Activated naive CD8-positive, alpha-beta T cell treated with anti-CD3 and anti-CD28 coated beads for 36 hours (primary cell): ENCODE data around the gene CTSA. TPM values are rescaled to one million over a fixed set of nuclear protein-coding genes. Genes with fewer than 3 reads are reported as not detected.
"Not testable (repeated sequence)": the region's sequence is repeated elsewhere in the genome, so short reads cannot be mapped to it uniquely, and the experiment has no call there.

ENCODE experiments used
- DNase-seq: peaks from one replicate; pipeline ENCODE4 v3.0.0; 2021
- H3K27ac Mint-ChIP-seq: one replicate; pipeline ENCODE4 v1.8.0; 2022; ENCODE audit warnings: mild to moderate bottlenecking, moderate library complexity, mixed read lengths
- H3K27me3 Mint-ChIP-seq: one replicate; pipeline ENCODE4 v1.8.0; 2022; ENCODE audit warnings: mild to moderate bottlenecking, mixed read lengths
- H3K36me3 Mint-ChIP-seq: one replicate; pipeline ENCODE4 v1.8.0; 2021; ENCODE audit warnings: mild to moderate bottlenecking, mixed read lengths
- H3K4me1 Mint-ChIP-seq: one replicate; pipeline ENCODE4 v1.8.0; 2021; ENCODE audit warnings: mixed read lengths
- H3K4me3 Mint-ChIP-seq: one replicate; pipeline ENCODE4 v1.8.0; 2022; ENCODE audit warnings: mild to moderate bottlenecking, moderate library complexity, mixed read lengths
- H3K9me3 Mint-ChIP-seq: one replicate; pipeline ENCODE4 v1.8.0; 2022; ENCODE audit warnings: mixed read lengths
- total RNA-seq, 2 experiments: library from RNA; stranded (reverse); gene quantifications; one replicate each; pipeline ENCODE4 v1.2.3, GENCODE V29; 2021

The CTSA gene
- total RNA-seq, 2 experiments from 2014 or later: 45.2 to 45.7 TPM

- DNase-seq: no peak
- Mint-ChIP-seq H3K9me3 (no peaks in the 10 kb centered on the region), H3K27me3 (no peaks in the 10 kb centered on the region), H3K4me3 (no peak overlapping the region), H3K27ac (no peak overlapping the region), H3K4me1 (peaks cover under 1% of the 10 kb centered on the region), H3K36me3 (peaks cover 2% of the 10 kb centered on the region)
These were observed 8.1 kb downstream of the CTSA start for GRCh38 chr20:45899046-45899835.

DNA sequence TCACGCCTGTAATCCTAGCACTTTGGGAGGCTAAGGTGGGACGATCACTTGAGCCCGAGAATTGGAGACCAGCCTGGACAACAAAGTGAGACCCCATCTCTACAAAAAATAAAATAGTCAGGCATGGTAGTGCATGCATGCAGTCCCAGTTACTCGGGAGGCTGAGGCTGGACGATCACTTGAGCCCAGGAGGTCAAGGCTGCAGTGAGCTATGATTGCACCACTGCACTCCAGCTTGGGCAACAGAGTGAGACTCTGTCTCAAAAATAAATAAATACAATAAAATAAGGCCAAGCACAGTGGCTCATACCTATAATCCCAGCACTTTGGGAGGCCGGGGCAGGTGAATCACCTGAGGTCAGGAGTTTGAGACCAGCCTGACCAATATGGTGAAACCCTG, 10.2 kb downstream of the CTSA start:
- not testable (repeated sequence) for H3K4me3 Mint-ChIP-seq, H3K27me3 Mint-ChIP-seq, DNase-seq, H3K36me3 Mint-ChIP-seq, H3K27ac Mint-ChIP-seq, H3K9me3 Mint-ChIP-seq, H3K4me1 Mint-ChIP-seq

DNA sequence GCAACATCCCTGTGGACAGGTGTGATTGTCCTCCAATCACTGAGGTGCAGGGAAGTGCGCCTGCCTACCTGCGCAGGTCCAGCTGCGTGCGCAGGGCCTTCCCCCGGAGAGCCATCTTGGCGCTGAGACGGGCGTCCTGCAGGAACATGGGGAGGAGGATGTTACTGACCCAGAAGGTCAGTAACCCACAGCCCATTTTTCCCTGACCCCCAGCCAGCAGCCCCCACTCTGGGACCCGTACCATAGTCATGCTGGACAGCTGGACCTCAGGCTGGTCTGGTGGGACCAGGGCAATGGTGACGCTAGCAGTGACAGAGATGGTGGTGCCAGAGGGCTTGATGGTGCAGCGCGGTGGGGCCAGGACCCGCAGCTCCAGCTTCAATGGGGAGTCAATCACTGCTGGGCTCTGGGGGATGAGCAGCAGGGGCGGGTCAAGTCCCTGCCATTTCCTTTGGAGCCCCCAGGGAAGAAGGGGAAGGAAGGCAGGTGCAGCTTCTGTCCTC, 11.1 kb downstream of the CTSA start:
- Mint-ChIP-seq H3K27me3 (no peaks in the 10 kb centered on the region), H3K4me1 (no peaks in the 10 kb centered on the region), H3K36me3 (no peaks in the 10 kb centered on the region), H3K27ac (no peak overlapping the region), H3K9me3 (no peaks in the 10 kb centered on the region), H3K4me3 (no peak overlapping the region)
- no peak for DNase-seq

- Mint-ChIP-seq H3K27me3 (no peaks in the 10 kb centered on the region), H3K36me3 (no peaks in the 10 kb centered on the region), H3K4me1 (no peaks in the 10 kb centered on the region), H3K4me3 (no peak overlapping the region), H3K27ac (no peak overlapping the region), H3K9me3 (no peaks in the 10 kb centered on the region)
- no peak for DNase-seq
These were observed 13.7 kb downstream of the CTSA start for GRCh38 chr20:45904583-45905504.

DNA sequence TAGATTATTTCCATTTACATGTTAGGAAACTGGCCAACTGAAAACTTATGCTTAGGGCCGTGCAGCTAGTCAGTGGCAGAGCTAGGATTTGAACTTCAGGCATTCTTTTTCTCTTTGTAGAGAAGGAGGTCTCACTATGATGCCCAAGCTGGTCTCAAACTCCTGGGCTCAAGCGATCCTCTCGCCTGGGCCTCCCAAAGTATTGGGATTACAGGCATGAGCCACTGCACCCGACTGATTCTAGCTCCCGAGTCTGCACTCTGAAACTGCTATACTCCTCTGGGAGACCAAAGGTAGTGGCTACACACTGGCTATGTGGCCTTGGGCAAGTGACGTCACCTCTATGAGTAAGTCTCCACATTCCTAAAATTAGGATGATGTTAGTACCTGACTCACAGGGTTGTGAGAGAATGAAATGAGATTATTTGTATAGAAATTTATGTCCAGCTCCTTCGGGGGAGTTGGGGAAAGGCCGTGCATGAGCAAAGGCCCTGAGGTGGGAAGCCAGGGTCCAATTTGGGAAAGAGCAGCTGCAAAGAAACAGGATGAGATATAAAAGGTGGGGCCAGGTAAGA, 14.5 kb downstream of the CTSA start:
- H3K27me3 Mint-ChIP-seq: no peaks in the 10 kb centered on the region
- H3K4me1 Mint-ChIP-seq: peaks cover 1% of the 10 kb centered on the region
- H3K36me3 Mint-ChIP-seq: no peaks in the 10 kb centered on the region
- no peaks in the 10 kb centered on the region for H3K9me3 Mint-ChIP-seq
- DNase-seq: no peak
- no peak overlapping the region for H3K27ac Mint-ChIP-seq
- H3K4me3 Mint-ChIP-seq: no peak overlapping the region

DNA sequence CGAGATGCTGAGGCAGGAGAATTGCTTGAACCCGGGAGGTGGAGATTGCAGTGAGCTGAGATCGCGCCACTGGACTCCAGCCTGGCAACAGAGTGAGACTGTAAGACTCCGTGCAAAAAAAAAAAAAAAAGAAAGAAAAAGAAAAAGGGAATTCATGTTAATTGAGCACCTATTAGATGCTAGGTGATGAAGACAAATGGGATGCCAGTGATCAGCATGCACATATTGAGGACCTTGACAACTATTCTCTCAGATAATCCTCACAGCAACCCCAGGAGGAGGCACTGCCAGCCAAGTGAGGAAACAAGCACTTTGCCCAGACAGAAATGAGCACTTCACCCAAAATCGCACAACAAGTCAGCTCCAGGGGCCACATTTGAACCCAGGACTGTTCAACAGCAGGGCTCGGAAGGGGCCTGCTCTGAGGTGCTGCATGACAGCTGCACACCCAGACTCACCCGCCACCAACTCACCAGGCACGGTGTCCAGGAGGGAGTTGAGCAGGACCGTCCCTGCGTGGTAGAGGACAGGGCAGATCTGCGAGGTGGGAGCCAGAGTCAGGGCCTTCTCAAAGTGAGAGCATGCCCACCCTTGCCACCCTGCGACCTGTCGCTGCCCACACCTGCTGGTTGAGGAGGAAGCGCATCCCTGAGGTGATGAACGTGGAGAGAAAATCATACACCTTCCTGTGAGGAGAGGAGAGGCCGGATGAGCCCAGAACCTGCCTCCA, 16.2 kb downstream of the CTSA start:
- no peak for DNase-seq
- H3K4me1 Mint-ChIP-seq: peaks cover 12% of the 10 kb centered on the region
- no peak overlapping the region for H3K27ac Mint-ChIP-seq
- no peak overlapping the region for H3K4me3 Mint-ChIP-seq
- H3K36me3 Mint-ChIP-seq: no peaks in the 10 kb centered on the region
- H3K9me3 Mint-ChIP-seq: no peaks in the 10 kb centered on the region
- H3K27me3 Mint-ChIP-seq: peaks cover 4% of the 10 kb centered on the region

GRCh38 chr20:45908084-45908483, 16.9 kb downstream of the CTSA start:
- no peak overlapping the region for H3K4me3 Mint-ChIP-seq
- H3K9me3 Mint-ChIP-seq: no peaks in the 10 kb centered on the region
- H3K27me3 Mint-ChIP-seq: peaks cover 8% of the 10 kb centered on the region
- no peak for DNase-seq
- H3K4me1 Mint-ChIP-seq: peaks cover 14% of the 10 kb centered on the region
- H3K27ac Mint-ChIP-seq: no peak overlapping the region
- no peaks in the 10 kb centered on the region for H3K36me3 Mint-ChIP-seq

- H3K9me3 Mint-ChIP-seq: no peaks in the 10 kb centered on the region
- DNase-seq: no peak
- H3K27me3 Mint-ChIP-seq: peaks cover 13% of the 10 kb centered on the region
- no peaks in the 10 kb centered on the region for H3K36me3 Mint-ChIP-seq
- peaks cover 14% of the 10 kb centered on the region for H3K4me1 Mint-ChIP-seq
- H3K27ac Mint-ChIP-seq: no peak overlapping the region
- no peak overlapping the region for H3K4me3 Mint-ChIP-seq
These were observed 18.2 kb downstream of the CTSA start for GRCh38 chr20:45909336-45909808.

- H3K4me3 Mint-ChIP-seq: peak overlapping the region; percentile 70
These were observed 18.9 kb downstream of the CTSA start for GRCh38 chr20:45909817-45910669.

DNA sequence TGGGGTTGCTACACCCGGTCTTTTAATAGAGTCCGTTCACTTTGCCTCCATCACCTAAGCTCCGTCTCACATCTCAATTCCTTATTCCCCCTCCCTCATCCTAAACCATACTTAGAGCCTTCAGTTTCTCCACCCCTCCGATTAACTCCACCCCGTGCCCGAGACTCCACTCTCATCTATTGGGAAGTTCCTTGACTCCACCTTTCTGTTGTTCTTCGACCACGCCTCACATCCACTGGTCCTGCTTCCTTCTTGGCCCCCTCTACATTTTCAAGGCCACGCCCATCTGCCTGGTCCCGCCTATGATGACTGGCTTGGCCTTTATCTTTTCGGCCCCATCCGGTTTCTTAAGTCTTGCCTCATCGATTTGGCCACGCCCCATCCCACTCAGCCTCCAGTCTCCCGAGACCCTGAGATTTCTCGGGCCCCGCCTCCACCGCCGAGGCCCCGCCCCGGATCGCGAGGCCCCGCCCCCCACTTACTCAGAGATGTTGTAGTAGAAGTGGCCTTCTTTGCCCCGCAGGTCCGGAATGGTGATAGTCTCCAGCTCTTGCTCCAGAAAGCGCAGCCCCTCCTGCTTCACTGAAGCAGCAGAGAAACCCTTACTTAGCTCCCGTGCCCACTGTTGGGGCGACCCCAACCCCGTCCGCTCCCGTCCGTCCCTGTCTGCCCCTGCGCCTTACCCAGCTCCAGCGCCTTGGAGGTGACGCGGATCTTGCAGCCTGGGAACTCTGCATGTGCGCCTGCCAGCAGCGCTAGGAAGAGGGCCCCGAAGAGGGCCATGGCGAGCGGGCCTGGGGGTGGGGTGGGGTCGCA, 19.7 kb downstream of the CTSA start:
- Mint-ChIP-seq H3K27ac (peak overlapping the region; percentile 59), H3K4me1 (peaks cover 14% of the 10 kb centered on the region), H3K4me3 (peak overlapping the region; percentile 70), H3K9me3 (no peaks in the 10 kb centered on the region), H3K36me3 (no peaks in the 10 kb centered on the region), H3K27me3 (peaks cover 17% of the 10 kb centered on the region)
- DNase-seq: peak; percentile 96

More at GRCh38 chr20:45909817-45910669, 18.9 kb downstream of the CTSA start:
- Mint-ChIP-seq H3K27ac (peak overlapping the region; percentile 59), H3K36me3 (no peaks in the 10 kb centered on the region), H3K9me3 (no peaks in the 10 kb centered on the region), H3K27me3 (peaks cover 16% of the 10 kb centered on the region), H3K4me1 (peaks cover 14% of the 10 kb centered on the region)
- no peak for DNase-seq

DNA sequence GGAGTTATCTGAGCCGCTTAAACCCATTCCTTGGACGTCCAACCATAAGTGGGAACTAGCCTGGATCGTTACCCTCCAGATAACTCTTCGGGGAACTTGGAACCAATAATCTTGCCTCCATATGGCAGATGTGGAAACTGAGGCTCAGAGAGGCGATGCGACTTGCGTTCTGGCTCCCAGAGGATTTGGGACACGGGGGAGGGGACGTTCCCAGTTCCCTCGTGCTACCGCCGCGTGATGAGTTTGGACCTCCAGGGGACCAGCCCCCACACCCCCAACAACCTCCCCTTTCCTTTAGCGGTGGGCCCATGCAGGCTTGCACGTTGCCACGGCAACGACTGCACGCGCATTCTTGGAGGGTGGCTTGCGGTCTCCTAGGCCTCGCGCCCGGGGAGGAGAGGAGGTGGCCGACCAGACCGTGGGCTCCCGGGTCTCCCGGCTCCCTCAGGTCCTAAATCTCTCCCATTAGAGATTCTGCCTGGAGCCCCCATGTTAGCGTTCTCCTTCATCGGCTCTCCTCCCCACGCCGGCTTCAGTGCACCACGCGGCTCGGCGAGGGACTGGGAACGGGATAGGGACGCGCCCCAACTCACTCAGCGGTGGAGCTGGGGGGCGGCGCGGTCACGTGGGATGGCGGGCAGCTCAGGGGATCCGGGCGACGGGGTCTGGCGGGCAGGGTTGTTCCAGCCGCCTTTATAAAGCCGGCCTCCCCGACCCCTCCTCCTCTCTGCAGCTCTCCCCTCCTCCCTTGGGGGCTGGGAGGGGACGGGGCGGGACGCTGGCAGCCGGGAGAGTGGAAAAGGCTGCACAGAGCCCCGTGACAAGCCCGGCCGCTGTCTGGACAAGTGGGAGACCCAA, 20.6 kb downstream of the CTSA start, which contains the start of gene PLTP:
PLTP (minus strand) TSS at position 670 of the 858 bp plus-strand sequence. CDS start 703 bp downstream, outside the sequence.
- H3K9me3 Mint-ChIP-seq: no peaks in the 10 kb centered on the region
- peaks cover 20% of the 10 kb centered on the region for H3K27me3 Mint-ChIP-seq
- DNase-seq: peak; percentile 59
- H3K4me1 Mint-ChIP-seq: peaks cover 14% of the 10 kb centered on the region
- H3K4me3 Mint-ChIP-seq: peak within 1 kb of the TSS; percentile 70
- no peaks in the 10 kb centered on the region for H3K36me3 Mint-ChIP-seq
- peak within 1 kb of the TSS; percentile 58 for H3K27ac Mint-ChIP-seq

- DNase-seq: no peak
- peak overlapping the region; percentile 14 for H3K4me3 Mint-ChIP-seq
- no peak overlapping the region for H3K27ac Mint-ChIP-seq
- no peaks in the 10 kb centered on the region for H3K36me3 Mint-ChIP-seq
- no peaks in the 10 kb centered on the region for H3K9me3 Mint-ChIP-seq
- peaks cover 20% of the 10 kb centered on the region for H3K27me3 Mint-ChIP-seq
- H3K4me1 Mint-ChIP-seq: peaks cover 14% of the 10 kb centered on the region
These were observed 21.2 kb downstream of the CTSA start for GRCh38 chr20:45912344-45912682.
